Activated T-cell treated with anti-CD3 and anti-CD28 coated beads, Interleukin-2, amount 50 U/mL, for 48 hours (primary cell): Measurements from ENCODE around the gene IGF1.

Source experiments
- DNase-seq, 2 experiments: peaks; one replicate each; pipeline ENCODE4 v3.0.0-alpha.2; 2020

IGF1 gene

GRCh38 chr12:102480406-102480805, at the start of gene IGF1:
Gene IGF1, minus strand, starts transcription at chr12:102480563. Its CDS starts 182 bp downstream, at chr12:102480381.
- DNase-seq: no peak

GRCh38 chr12:102528111-102528510, 47.7 kb upstream of the IGF1 start:
- no peak for DNase-seq

- DNase-seq: no peak
Observed at GRCh38 chr12:102527171-102527720, 46.9 kb upstream of the IGF1 start.

- no peak for DNase-seq
Observed at GRCh38 chr12:102526656-102527055, 46.3 kb upstream of the IGF1 start.

- DNase-seq: no peak
Observed at GRCh38 chr12:102522768-102523167, 42.4 kb upstream of the IGF1 start.

GRCh38 chr12:102521662-102522277, 41.4 kb upstream of the IGF1 start:
- no peak for DNase-seq

GRCh38 chr12:102518871-102519270, 38.5 kb upstream of the IGF1 start:
- DNase-seq: no peak

GRCh38 chr12:102514696-102515095, 34.3 kb upstream of the IGF1 start:
- no peak for DNase-seq

GRCh38 chr12:102513739-102514138, 33.4 kb upstream of the IGF1 start:
- DNase-seq: no peak

GRCh38 chr12:102513272-102513671, 32.9 kb upstream of the IGF1 start:
- no peak for DNase-seq

- no peak for DNase-seq
Observed at GRCh38 chr12:102512523-102512922, 32.2 kb upstream of the IGF1 start.

GRCh38 chr12:102511575-102511974, 31.2 kb upstream of the IGF1 start:
- DNase-seq: no peak

GRCh38 chr12:102510463-102510862, 30.1 kb upstream of the IGF1 start:
- no peak for DNase-seq

GRCh38 chr12:102510031-102510430, 29.7 kb upstream of the IGF1 start:
- no peak for DNase-seq

GRCh38 chr12:102509123-102509626, 28.8 kb upstream of the IGF1 start:
- no peak for DNase-seq

GRCh38 chr12:102508052-102508451, 27.7 kb upstream of the IGF1 start:
- no peak for DNase-seq

GRCh38 chr12:102507301-102507700, 26.9 kb upstream of the IGF1 start:
- DNase-seq: no peak

- no peak for DNase-seq
Observed at GRCh38 chr12:102504871-102505270, 24.5 kb upstream of the IGF1 start.

- DNase-seq: no peak
Observed at GRCh38 chr12:102504280-102504679, 23.9 kb upstream of the IGF1 start.

GRCh38 chr12:102503831-102504230, 23.5 kb upstream of the IGF1 start:
- no peak for DNase-seq

GRCh38 chr12:102503056-102503681, 22.8 kb upstream of the IGF1 start:
- no peak for DNase-seq

GRCh38 chr12:102501773-102502172, 21.4 kb upstream of the IGF1 start:
- no peak for DNase-seq

GRCh38 chr12:102498471-102498870, 18.1 kb upstream of the IGF1 start:
- no peak for DNase-seq

GRCh38 chr12:102497743-102498142, 17.4 kb upstream of the IGF1 start:
- DNase-seq: no peak
